Breast epithelium (tissue), 3 donors: ENCODE results near the gene CCNYL1.

Experiments
- POLR2A ChIP-seq: fragments of 450-650 bp; IDR thresholded peaks from one replicate; pipeline ENCODE4 v1.6.1; 2016; ENCODE audit warnings: antibody characterized with exemption, mild to moderate bottlenecking, moderate library complexity
- POLR2AphosphoS5 ChIP-seq, 3 donors: sonication (generic); formaldehyde crosslinking; IDR thresholded peaks; one replicate each; pipeline ENCODE4 v1.6.1; 2017; ENCODE audit warnings: antibody characterized with exemption in 3 of 3
- TF ChIP-seq, protein P1 (sequence below), 3 donors: fragments of 450-650 bp; IDR thresholded peaks; one replicate each; pipeline ENCODE4 v1.5.1; 2016 to 2017; ENCODE audit warnings: antibody characterized with exemption in 3 of 3, mild to moderate bottlenecking in 3 of 3, moderate library complexity in 3 of 3

DNA sequence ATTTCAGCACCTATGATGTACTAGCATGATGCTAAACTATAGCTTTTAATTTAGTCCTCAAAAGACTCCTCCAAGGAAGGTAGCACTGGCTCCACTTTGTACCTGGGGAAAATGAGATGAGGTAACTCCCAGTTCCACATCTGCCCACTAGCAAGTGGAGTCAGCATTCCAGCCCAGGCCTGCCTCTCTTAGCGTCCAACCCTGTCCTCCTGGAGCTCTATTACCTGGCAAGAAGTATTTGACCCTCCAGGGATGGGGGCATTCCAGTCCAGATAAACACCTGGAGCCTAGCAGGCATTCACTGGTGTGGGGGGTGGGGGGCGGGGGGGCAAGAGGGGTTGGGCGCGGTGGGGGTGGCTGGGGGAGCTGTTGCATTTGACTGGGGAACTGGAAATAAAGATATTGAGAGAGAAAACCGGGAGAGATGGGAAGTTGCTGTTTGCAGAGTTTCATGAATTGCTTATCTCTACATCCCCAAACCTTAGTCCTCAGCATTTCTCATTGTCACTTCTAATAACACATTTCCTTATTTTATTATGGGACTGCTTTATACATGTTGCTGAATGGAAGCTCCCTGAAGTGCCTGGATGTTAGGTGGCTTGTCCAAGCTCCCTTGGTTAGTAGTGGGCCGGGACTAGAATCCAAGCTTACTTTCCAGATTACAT is 80.3 kb downstream of the CCNYL1 start:
- no peak for TF ChIP-seq POLR2AphosphoS5 (IDR thresholded peaks at IDR 0.05)
- TF ChIP-seq POLR2A, result no peak
- TF ChIP-seq, protein P1, sequence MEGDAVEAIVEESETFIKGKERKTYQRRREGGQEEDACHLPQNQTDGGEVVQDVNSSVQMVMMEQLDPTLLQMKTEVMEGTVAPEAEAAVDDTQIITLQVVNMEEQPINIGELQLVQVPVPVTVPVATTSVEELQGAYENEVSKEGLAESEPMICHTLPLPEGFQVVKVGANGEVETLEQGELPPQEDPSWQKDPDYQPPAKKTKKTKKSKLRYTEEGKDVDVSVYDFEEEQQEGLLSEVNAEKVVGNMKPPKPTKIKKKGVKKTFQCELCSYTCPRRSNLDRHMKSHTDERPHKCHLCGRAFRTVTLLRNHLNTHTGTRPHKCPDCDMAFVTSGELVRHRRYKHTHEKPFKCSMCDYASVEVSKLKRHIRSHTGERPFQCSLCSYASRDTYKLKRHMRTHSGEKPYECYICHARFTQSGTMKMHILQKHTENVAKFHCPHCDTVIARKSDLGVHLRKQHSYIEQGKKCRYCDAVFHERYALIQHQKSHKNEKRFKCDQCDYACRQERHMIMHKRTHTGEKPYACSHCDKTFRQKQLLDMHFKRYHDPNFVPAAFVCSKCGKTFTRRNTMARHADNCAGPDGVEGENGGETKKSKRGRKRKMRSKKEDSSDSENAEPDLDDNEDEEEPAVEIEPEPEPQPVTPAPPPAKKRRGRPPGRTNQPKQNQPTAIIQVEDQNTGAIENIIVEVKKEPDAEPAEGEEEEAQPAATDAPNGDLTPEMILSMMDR (IDR thresholded peaks at IDR 0.05), result no peak
